IPS-11a (cell line): Measurements from ENCODE around the gene SPIRE2.
"Not testable (repeated sequence)": the region's sequence is repeated elsewhere in the genome, so short reads cannot be mapped to it uniquely, and the experiment has no call there.

Experiments
- H3K4me3 ChIP-seq: one replicate; pipeline ENCODE4 v1.5.1; 2013; ENCODE audit warnings: low read depth, low read length, control low read depth

Gene SPIRE2

DNA sequence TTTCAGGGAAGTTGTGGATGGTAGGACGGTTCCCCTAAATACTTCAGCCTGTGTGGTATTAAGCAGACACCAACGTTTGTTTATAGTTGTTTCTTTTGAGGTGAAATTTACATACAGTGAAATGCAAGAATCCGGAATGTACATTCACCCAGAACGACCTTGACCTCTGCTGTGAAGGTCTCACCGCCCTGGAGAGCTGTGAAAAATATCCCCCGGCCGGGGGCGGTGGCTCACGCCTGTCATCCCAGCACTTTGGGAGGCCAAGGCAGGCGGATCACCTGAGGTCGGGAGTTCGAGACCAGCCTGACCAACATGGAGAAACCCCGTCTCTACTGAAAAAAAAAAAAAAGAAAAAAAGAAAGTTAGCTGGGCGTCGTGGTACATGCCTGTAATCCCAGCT lies 8.2 kb downstream of the SPIRE2 start:
- not testable (repeated sequence) for H3K4me3 ChIP-seq

DNA sequence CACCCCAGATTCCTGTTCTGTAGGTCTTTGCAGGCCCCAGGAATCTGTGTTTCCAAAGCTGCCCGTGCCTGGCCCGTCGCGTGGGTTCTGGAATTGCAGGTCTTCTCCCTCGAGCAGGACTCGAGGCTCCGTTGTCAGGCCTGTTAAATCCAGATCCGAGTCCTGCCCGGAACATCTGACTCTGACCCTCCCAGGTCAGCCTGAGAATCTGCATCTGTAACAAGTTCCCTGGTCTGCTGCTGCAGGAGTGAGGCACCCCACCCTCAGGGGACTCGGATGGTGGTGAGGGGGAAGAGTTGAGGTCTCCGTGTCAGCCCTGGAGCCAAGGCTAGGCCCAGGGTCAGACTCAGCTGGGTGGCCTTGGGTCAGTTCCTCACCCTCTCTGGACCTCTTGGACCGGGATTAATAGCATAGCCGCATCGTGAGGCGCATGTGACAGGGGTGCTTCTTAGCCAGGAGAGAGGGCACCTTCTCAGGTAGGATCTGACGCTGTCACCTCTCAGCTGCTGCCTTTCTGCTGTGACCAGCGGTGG lies 8.8 kb downstream of the SPIRE2 start:
- no peak overlapping the region for H3K4me3 ChIP-seq

DNA sequence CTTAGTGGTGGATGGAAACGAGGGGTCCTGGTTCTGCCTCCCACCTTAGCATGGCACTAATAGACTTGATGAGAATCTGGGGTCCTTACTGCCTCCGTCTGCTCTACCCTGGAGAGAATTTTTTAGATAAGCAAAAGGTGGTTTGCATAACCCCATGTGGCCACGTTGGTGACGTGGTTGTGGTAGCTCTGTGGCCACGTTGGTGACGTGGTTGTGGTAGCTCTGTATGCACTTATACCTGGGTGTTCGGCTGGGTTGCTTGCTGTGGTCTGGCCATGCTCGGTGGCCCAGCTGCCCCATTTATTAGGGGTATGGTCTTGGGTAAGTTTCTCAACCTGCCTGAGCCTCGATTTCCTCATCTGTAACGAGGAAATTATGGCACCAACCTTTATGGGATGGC lies 13.0 kb downstream of the SPIRE2 start:
- H3K4me3 ChIP-seq: no peak overlapping the region

DNA sequence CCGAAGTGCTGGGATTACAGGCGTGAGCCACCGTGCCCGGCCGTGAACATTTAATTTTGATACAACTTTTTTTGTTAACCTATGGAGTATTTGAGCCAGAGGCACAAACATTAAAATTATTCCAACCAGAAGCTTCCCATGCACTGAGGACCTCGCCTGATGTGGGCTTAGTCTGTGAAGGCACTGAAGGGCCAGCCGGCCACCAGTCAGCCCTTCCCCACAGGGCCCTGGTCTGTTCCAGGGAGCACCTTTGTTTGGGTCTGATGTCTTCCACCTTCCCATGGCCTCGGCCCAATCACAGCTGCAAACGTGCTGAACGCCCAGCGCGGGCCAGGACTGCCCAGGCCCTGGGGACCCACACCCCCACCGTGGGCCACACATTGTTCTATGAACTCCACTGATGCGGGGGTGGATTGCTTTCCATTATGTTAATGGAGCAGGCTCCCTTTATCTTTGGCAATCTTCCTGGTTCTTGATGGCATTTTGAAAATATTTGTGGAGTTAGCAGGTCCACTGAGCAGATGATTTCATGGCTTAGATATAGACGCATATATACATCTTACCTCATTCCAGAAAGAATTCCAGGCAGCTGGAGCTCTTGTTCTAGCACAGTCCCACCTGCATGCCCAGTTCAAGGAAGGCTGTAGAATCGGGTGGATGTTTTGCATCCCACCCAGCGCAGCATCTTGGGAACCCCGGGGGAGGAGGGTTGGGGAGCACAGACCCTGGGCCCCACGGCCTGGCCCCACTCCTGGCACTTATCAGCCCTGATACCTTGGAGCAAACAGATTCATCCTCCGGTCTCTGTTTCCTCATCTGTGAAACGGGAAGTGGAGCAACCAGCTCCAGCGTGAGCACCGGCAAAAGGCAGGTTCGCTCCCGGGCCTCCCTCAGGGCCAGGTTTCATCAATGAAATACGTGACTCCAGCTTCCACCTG lies 14.5 kb downstream of the SPIRE2 start:
- H3K4me3 ChIP-seq: no peak overlapping the region

DNA sequence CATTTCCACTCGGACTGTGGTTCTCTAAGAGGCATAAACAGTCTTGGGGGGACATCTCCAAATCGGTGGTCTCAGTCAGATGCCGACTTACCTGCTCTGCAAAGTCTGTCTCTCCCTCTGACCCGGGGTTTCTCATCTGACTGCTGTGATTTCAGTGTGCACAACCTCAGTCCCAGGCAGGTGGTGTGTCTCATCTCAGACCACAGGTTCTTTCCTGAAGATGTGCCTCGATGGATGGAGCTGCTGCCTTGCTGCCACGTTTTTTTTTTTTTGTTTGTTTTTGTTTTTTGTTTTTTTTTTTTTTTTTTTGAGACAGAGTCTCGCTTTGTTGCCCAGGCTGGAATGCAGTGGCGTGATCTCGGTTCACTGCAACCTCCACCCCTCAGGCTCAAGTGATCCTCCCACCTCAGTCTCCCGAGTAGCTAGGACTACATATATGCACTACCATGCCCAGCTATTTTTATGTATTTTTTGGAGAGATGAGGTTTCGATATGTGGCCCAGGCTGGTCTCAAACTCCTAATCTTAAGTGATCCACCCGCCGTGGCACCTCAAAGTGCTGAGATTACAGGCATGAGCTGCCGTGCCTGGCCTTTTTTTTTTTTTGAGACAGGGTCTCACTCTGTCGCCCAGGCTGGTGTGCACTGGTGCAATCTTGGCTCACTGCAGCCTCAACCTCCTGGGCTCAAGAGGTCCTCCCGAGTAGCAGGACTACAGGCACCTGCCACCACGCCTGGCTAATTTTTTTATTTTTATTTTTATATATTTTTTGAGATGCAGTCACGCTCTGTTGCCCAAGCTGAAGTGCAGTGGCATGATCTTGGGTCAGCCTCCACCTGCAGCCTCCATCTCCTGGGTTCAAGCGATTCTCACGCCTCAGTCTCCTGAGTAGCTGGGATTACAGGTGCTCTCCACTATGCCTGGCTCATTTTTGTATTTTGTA lies 15.4 kb downstream of the SPIRE2 start:
- no peak overlapping the region for H3K4me3 ChIP-seq

DNA sequence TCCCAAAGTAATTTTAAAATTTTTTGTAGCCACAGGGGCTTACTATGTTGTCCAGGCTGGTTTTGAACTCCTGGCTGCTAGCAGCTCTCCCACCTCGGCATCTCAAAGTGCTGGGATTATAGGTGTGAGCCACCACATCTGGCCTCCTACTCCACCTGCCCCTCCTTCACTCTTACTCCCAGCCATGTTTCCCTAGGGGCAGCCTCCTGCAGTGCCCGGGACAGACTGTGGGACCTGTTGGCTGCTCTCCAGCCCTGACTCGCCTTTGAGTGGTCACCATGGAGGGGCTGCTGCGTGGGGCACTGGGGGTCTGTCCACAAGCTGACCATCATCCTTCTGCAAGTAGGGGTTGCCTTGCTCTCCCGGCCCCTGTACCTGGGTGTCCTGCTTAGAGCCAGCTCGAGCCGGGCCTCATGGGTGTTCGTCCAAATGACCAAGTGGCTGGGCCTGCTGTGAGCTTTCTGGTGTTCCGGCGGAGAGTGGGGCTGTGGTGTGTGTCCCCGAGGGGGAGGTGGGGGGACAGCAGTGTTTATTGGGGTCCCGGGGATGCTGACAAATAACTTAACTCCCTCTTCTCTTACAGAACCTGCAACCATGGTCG lies 16.6 kb downstream of the SPIRE2 start:
- H3K4me3 ChIP-seq: no peak overlapping the region

DNA sequence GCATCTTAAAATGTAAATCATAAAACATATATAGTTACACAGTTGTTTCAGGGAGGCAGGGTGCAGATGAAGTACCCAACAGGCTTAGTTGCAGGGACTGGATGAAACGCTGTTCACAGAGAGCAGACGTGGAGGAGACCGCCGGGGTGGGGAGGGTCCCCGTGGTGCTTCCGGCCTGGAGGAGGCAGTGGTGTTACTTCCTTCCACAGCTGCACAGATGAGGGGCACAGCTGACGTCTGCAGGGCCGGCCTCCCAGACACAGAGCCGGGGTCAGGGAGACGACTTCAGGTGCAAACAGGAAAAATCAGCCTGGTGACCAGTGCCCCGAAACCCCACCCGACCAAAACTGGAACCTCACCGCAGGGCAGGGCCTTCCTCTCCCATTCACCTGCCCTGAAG lies 17.1 kb downstream of the SPIRE2 start:
- no peak overlapping the region for H3K4me3 ChIP-seq

DNA sequence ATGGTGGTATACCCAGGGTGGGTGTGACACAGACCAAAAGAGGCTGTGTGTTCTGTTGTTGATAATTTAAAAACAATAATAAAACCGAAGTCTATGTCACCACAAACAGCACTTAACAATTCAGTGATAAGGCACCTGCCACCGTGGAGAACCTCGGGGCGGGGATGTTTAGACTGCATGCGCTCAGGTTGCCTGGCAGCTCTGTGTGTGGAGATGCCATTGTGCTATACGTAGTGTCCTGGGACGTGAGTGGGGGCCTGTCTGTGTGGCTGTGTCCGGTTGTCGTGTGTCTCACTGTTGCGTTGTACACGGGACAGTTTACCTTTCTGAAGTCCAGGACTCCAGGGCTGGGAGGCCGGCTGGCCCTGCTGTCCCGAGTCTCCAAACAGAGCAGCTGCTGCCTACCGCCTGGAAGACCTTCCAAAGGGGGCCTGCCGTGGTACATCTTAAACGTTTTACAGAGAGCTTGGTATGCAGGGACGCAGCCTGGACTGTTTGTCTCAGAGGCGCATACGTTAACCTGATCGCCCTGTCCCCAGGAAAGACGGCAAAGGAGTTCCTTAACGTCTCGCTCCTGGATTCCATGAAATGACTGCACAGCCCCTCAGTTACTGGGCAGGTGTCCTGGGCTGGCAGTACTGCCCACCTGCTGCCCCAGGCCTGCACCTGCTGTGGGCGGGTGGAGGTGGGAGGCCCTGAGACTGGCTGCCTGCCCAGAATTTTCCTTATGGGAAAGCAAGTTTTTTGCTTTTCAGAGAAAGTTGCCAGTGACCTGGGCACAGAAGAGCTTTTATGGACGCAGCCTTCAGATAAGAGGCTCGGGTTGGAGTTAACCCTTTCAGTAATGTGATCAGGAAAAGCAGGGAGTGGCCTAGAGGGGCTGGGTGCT lies 19.0 kb downstream of the SPIRE2 start:
- no peak overlapping the region for H3K4me3 ChIP-seq

DNA sequence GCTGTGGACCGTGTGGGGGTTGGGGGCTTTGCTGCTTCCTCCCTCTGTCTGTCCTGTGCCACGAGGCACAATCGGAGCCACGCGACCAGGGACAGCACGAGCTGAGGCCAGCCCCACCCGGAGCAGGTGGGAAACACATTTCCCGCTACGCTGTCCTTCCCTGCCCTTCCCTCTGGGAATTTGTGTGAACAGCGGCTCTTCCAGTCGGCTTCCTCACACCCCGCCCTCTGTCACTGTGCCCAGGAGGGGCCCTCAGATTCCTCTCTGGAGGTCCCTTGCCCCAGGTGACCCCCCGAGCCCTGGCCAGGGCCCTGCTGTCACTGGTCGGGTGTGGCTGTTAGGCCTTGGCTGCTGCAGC lies 19.6 kb downstream of the SPIRE2 start:
- no peak overlapping the region for H3K4me3 ChIP-seq

DNA sequence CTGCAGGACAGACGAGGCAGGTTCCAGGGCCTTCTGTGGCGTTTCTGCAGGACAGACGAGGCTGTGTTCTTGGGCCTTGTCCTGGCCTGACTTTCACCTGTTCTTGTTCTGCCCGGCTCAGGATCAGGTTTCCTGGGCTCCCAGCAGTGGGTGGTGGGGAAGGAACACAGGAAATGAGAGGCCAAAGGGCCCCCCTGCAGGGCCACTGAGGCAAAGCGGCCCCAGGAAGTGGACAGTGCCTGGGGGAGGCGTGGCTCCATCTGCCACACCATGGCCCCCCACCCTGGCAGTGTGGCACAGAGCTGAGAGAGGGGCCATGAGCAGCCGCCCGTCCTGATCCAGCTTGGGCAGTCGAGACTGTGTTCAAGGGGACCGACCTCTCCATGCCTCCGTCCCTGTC lies 20.7 kb downstream of the SPIRE2 start:
- no peak overlapping the region for H3K4me3 ChIP-seq

DNA sequence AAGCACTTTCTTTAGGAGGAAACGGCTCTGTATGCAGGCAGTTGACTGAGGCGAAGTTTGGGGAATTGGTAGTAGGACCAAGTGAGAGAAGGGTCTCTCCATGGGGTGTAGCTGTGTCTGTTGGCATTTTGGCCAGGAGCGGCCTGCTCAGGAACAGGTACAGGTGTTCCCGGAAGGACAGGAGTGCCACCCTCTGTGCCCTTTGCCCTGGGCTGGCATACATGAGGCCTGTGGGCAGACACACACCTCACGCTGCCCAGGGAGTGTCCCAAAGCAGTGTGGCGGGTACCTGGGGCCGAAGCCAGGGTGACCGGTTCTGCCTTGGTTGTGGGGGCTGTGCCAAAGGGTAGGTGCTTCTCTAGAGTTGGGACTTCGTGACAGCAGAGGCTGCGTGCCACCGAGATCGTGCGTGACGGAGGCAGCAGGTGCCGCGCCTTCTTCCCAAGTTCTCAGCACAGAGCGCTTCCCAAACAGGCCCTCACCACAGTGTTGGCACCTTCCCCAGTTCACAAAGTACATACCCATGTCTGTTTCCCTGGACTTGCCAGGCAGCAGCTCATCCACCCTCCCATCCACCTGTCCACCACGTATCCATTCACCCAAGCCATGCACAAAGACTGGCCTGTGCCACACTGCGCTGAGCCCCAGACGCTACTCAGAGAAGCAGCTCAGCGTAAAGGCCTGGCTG lies 25.2 kb downstream of the SPIRE2 start:
- H3K4me3 ChIP-seq: no peak overlapping the region

DNA sequence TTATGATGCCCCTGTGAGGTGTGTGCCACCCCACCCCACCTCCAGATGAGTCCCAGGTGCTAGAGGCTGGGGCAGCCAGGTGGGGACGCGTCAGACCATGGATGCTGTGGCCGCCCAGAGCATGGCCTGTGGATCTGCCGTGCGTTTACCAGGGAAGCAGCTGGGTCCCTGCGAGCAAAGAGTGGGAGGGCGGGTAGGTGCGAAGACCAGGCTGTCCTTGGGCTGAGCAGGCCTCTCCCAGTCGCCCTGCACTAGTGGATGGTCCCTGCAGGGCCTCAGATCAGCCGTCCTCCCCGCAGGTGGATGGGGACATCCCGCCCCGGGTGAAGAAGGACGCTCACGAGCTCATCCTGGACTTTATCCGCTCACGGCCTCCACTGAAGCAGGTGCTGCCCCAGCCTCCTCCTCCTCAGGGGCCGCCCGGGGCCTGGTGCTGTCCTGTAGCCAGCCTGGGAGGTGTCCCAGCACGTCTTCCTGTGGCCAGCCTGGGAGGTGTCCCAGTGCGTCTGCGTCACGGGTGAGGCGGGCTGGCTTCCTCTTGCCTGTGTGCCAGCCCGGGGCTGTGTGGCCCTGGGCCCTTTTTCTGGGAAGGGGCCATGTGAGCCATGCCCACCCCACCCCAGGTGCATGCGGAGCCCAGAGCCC lies 27.1 kb downstream of the SPIRE2 start:
- no peak overlapping the region for H3K4me3 ChIP-seq

DNA sequence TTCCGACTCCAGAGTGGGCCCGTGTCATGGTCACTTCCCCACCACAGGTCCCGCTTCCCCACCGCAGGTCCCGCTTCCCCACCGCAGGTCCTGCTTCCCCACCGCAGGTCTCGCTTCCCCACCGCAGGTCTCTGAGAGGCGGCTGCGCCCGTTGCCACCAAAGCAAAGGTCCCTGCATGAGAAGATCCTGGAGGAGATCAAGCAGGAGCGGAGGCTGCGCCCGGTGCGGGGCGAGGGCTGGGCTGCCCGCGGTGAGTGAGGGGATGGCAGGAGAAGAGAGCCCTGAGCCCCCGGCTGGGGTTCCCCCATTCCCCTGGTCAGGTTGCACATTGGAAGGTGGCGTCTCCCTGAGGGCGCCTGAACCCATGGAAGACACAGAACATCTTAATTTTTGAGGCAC lies 27.7 kb downstream of the SPIRE2 start:
- H3K4me3 ChIP-seq: no peak overlapping the region

DNA sequence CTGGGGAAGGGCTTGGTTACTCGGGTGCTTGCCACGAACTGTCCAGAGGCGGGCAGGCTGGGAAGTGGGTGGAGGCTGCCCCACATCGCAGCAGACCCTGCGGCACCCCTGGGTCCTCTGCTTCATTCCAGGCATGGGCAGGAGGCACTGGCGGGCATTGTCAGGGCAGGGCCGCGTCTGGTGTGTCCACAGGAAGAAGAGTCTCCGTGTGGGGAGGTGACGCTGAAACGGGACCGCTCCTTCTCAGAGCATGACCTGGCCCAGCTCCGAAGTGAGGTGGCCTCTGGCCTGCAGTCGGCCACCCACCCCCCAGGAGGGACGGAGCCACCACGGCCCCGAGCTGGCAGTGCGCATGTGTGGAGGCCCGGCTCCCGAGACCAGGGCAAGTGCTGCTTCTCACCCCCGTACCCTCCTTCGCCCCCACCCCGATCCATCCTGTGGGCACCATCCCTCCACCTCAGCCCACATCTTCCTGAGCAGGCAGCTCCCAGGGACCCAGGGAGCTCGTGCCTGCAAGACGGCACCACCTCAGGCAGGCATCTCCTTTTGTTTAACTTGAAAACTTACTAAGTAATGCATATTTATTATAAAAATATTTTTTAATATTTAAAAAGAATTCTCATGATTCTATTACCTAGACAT lies 30.8 kb downstream of the SPIRE2 start:
- no peak overlapping the region for H3K4me3 ChIP-seq

DNA sequence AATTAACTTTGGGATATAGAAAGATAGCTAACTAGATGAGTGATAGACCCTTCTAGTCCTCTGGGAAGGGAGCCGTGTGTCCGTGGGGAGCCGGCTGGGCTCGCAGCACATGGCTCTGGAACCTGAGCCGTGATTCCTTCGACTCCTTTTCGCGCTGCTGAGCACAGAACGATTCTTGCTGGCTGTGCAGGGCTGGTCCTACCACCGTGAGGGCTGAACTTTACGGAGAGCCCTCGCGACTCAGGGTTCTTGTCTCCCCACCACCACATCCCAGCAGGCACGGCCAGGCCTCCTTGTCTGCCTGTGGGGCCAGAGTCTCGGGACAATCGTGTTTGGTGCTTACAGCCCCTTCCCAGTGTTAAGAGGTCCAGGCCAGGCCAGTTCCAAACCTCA lies 31.3 kb downstream of the SPIRE2 start:
- no peak overlapping the region for H3K4me3 ChIP-seq

DNA sequence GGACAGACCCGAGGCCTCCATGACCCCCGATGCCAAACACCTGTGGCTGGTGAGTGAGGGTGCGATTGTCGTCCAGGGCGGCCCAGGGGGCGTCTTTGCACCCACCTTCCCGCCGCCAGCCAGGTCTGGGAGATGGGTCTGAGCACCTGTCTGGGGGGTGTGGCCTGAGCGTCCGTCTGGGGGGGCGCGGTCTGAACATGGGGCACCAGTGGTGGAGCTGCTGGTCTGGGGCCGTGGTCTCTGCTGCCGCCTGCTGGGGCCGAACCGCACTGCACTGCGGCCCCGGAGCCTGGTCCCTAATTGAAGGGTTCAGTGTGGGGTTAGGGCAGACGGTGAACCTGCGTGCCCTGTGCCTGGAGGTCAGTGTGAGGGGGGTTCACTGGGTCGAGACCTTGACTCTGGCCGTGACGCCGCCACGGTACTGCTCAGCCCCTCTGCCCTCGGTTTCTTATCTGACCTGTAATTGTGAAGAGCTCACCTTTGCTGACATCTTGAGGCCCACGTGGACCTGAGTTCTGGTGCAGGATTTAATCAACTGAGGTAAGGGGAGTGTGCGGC lies 32.6 kb downstream of the SPIRE2 start:
- H3K4me3 ChIP-seq: no peak overlapping the region

DNA sequence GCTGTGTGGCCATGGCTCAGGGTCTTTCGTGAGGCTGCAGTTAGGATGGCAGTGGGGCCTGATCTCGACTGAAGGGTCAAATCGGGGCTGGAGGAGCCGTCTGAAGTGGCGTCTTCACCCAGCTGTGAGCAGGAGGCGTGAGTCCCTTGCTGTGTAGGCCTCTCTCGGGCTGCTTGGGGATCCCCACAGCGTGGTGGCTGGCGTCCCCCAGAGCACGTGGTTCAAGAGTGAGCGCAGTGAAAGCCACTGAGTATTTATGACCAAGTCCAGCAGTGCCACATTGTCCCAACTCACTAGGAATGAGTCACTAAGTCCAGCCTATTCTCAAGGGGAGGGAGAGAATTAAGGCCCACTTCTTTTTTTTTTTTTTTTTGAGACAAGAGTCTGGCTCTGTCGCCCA lies 33.4 kb downstream of the SPIRE2 start:
- H3K4me3 ChIP-seq: no peak overlapping the region

DNA sequence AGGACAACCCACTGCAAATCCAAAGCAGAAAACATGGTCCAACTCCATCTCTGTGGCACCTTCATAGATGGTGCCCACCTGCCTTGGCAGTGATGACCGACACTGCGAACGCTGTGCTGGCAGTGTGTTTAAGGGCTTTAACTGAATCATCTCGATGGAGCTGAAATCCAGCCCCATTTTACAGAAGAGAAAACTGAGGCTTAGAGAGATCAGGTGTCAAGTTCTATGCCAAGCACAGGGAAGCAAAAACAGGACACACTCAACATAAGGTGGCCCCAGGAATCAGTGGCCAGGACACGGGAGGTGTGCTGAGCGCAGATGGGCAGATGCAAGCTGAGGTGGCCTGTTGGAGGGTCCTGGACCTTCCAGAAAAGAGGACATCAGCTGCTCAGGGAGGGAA lies 34.5 kb downstream of the SPIRE2 start:
- no peak overlapping the region for H3K4me3 ChIP-seq
